Measurements from ENCODE around the gene IL18BP.

- TF ChIP-seq POLR2A (IDR thresholded peaks at IDR 0.05; ENCODE audit: low read length), result no peak
- TF ChIP-seq GATA1 (IDR thresholded peaks at IDR 0.05; ENCODE audit: low read depth, low read length), result no peak
Observed at GRCh38 chr11:72007587-72007986, 8.9 kb downstream of the IL18BP start.
